ENCODE measurements around the gene MYO1E.
"Not testable (repeated sequence)": the region's sequence is repeated elsewhere in the genome, so short reads cannot be mapped to it uniquely, and the experiment has no call there.

MYO1E gene

DNA sequence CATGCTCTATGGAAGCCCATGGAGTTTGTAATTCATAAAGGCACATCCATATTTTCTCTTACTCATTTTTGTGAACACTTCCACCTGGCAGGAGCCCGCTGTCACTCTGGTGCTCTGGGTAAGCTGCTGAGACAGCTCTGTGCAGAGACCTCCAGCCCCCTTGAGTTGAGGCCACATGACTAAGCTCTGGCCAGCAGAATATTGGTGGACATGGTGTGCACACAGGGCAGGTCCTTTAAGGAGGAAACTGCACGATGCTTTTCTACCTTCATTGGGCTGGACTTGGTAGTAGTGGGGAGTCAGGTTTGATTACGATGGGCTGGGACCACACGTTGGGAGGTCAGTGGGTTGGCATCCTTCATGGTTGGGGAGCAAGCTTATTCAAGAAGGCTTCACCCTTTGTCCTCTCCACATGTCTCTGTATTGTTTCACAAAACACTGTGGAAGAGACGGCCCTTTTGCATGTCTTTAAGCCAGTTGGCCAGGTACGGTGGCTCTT is 238.7 kb downstream of the MYO1E start:
- no peak for DNase-seq (ENCODE audit: low read depth in 2 of 2)

DNA sequence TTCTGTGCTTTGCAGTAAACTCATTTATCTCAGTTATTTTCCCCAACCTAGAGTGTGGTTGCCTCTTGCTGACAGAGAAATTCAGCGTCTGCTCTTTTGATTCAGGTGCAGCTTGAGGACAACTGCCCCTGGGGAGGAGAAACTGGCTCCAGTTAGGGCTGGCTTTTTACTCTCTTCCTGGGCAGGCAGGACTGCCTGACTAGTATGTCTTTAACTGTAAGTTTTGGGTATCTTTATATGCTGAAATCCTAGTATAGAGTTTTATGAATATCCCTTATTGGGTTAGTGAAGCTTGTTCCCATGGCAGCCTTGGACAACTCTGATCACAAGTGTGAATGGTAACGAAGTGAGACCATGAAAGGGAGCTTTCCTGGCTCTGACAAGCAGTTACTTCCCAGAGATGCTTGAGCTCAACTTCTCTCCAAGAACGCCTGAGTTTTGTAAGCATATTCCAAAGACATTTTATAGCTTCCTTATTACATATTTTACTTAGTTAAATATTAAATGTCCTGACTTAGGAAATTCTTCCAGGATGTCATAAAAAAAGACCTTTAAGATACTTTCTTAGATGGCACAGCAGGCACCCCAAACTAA is 240.6 kb downstream of the MYO1E start:
- no peak for DNase-seq (ENCODE audit: low read depth in 2 of 2)

DNA sequence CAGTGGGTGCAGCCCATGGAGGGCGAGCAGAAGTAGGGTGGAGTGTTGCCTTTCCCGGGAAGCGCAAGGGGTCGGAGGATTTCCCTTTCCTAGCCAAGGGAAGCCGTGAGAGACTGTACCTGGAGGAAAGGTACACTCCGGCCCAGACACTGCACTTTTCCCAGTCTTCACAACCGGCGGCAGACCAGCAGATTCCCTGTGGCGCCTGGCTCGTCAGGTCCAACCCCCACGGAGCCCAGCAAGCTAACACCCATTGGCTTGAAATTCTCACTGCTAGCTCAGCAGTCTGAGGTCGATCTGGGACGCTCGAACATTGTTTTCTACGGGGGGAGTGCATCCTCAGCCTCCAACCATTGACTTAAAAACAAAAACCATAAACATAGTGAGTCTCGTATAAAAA is 241.2 kb downstream of the MYO1E start:
- DNase-seq (ENCODE audit: low read depth in 2 of 2) = no peak

DNA sequence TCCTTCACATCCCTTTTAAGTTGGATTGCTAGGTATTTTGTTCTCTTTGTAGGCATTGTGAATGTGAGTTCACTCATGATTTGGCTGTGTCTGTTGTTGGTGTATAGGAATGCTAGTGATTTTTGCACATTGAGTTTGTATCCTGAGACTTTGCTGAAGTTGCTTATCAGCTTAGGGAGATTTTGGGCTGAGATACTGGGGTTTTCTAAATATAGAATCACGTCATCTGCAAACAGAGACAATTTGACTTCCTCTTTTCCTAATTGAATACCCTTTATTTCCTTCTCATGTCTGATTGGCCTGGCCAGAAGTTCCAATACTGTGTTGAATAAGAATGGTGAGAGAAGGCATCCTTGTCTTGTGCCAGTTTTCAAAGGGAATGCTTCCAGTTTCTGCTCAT is 245.4 kb downstream of the MYO1E start:
- not testable (repeated sequence) for DNase-seq (ENCODE audit: low read depth in 2 of 2)

DNA sequence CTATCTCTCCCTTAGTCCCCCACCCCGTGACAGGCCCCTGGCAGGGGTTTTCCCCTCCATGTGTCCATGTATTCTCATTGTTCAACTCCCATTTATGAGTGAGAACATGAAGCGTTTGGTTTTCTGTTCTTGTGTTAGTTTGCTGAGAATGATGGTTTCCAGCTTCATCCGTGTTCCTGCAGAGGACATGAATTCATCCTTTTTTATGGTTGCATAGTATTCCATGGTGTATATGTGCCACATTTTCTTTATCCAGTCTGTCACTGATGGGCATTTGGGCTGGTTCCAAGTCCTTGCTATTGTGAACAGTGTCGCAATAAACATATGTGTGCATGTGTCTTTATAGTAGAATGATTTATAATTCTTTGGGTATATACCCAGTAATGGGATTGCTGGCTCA is 247.0 kb downstream of the MYO1E start:
- DNase-seq (ENCODE audit: low read depth in 2 of 2) = not testable (repeated sequence)

DNA sequence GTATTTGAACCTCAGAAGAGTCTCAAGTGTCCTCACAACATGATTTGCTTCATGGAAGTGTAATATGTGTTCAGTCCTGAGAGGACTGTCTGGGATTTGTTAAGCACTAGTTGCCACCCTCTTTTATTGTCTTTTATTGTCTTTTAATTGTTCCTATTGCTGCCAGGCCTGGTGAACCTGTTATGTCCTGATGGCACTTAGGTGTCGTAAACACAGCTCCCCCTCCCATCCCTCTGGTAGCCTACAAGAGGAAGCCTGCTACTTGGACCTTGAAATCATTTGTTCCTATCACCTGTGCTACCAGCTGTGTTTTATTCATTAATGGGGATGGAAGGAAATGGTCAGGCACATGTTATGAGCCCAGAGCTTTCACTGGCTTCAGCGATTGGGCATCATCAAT is 248.4 kb downstream of the MYO1E start:
- DNase-seq (ENCODE audit: low read depth in 2 of 2) = no peak

DNA sequence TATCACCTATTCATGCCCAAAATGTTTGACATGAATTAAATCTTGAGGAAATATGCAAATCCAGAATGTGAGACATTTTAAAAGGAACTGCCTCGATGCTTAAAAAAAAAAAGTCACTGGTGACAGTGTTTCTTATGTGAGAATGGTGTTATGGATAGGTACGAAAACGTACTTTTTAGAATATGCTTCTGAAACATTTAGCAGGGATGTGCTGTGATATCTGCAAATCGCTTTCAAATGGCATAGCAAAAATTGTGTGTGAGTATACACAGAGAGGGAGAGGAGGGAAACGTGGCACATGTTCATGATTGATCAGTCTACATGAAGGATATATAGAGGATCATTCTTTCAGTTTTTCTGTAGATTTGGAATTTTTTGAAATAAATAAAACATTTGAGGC is 251.7 kb downstream of the MYO1E start:
- DNase-seq (ENCODE audit: low read depth in 2 of 2) = no peak

DNA sequence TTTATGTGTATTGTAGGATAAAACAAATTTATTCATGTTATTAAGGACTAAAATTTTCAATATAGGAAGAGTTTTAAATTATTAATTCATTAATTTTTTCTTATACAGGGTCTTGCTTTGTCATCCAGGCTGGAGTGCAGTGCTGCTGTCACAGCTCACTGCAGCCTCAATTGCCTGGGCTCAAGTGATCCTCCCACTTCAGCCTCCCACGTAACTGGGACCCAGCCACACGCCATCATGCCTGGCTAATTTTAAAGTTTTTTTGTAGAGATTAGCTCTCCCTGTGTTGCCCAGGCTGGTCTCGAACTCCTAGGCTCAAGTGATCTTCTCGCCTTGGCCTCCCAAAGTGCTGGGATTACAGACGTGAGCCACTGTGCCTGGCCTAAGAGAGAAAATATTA is 253.0 kb downstream of the MYO1E start:
- DNase-seq (ENCODE audit: low read depth in 2 of 2) = no peak

DNA sequence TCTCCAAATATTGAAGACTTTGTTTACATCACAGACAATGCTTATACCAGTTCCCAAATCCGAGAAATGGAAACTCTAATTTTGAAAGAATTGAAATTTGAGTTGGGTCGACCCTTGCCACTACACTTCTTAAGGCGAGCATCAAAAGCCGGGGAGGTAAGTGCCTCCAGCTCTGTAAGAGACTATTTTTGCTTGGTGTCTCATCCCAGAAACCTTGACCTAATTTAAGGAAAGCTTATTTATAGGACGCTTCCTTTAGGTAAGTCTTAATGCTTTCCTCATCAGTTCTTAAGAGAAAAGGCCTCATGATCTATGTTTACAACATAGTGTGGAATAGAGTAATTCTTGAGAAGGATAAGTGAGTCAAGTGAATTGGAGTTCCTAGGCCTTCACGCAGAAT is 255.9 kb downstream of the MYO1E start:
- no peak for DNase-seq (ENCODE audit: low read depth in 2 of 2)

DNA sequence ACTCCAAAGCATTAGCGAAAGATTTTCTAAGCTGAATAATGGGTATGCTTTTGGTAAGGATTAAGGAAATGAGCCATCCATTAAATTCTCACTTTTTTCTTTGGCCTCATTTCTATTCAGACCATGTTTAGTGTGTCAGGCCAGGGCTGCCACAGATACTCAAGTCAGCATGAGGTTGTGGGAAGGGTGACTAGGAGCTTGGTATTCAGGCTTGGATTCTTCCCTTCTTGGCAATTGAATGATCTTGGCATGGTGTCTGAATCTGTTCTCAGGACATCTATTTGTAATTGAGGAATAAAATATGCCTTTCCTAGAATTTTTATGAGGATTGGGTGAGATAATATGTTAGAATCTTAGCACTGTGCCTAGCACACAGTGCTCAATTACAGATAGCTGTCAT is 256.5 kb downstream of the MYO1E start:
- no peak for DNase-seq (ENCODE audit: low read depth in 2 of 2)

DNA sequence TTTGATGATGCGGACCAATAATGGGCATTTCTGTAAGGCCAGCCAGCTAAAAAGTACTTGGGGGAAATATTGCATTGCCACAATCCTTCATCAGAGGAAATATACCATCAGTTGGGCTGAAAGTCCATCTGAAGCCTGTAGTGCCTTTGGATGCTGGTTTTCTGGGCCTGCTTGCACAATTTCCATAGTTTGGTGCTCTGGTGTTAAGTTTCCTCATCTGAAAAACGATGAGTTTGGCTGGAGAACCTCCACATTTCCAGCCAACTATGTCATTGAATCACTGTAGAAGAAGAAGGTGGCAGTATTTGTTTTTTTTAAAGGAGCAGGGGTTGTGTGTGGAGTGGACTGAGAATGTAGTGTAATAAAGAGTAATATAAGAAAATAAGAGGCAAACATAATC is 257.6 kb downstream of the MYO1E start:
- no peak for DNase-seq (ENCODE audit: low read depth in 2 of 2)

DNA sequence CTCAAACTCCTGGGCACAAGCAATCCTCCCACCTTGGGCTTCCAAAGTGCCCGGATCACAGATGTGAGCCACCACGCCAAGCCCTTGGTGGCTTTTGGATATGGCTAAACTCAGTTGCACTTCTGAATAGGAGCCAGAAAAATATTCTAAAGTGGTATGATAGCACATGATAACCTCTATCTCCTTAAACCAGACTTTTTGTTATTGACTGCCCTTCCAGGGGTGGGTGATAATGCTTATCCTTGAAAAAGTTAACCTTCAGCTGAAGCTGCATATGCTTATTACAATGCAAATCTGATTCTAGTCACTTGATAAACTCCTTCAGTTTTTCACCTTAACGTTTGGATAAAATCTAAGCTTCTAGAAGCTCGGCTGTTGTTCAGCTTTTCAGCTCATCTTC is 261.4 kb downstream of the MYO1E start:
- DNase-seq (ENCODE audit: low read depth in 2 of 2) = no peak

DNA sequence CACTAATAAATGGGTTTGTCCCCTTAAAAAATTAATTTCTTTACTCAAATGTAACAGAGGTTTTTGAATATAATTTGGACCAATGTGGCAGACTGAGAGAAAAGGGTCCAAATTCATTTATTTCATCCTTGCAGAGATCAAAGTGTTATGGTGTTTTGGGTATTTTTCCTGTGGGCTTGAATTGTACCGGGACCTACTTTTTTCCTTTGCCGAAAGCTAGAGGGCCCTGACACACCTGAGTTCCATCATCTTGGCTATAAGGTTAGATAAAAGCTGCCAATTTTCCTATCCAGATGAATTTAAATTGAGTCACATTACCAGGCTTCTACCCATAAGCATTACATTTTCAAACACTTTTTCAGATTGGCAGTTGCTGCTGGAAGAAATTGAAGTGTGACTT is 266.8 kb downstream of the MYO1E start:
- DNase-seq (ENCODE audit: low read depth in 2 of 2) = no peak

DNA sequence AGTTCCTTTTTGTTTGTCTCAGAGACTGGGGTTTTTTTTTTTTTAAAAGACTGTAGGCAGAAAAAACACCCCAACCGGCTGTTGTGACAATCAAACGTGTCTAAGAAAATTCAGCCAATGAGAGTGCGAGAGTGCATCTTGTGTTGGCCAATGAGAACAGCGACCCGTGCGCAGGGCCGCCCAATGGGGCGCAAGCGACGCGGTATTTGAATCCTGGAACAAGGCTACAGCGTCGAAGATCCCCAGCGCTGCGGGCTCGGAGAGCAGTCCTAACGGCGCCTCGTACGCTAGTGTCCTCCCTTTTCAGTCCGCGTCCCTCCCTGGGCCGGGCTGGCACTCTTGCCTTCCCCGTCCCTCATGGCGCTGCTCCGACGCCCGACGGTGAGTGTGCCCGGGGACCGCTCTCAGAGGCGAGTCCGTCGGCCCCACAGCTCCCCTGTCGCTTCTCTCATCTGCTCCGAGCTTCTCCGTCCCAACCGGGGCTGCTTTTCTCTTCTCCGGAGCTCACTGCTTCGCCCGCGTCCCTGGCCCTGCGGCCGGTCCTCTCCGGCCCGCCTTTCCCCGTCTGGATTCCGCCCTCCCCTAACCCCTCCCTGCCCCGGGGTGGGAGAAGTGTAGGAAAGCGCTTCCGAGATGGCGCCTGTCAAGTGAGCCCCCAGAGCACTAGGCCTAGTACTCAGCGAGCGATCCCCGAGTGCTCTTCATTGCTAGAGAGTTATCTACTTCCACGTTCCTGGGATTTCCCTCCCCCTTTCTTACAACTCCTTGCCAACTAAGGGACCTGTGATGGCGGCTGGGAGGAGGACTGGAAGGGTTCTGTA is 267.5 kb downstream of the MYO1E start, which contains the start of gene CCNB2:
CCNB2 (plus strand) TSS at position 235 of the 821 bp plus-strand sequence; CDS start at position 358, 123 bp downstream.
- peak; percentile 50 to 61 for DNase-seq (ENCODE audit: low read depth in 2 of 2)

DNA sequence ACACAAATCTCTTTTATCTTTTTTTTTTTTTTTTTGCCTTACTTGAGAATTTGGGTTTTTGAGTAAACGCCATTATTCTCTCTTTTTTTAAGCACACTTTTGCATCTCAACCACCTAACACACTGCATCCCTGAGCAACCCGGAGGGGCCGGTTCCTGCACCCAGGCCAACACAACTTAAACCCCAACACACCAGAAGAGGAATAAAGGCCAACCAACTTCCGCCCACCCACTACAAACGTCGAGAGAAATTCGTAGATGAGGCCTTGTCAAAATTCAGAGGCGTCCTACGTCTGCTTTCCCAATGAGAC is 268.1 kb downstream of the MYO1E start:
- no peak for DNase-seq (ENCODE audit: low read depth in 2 of 2)

DNA sequence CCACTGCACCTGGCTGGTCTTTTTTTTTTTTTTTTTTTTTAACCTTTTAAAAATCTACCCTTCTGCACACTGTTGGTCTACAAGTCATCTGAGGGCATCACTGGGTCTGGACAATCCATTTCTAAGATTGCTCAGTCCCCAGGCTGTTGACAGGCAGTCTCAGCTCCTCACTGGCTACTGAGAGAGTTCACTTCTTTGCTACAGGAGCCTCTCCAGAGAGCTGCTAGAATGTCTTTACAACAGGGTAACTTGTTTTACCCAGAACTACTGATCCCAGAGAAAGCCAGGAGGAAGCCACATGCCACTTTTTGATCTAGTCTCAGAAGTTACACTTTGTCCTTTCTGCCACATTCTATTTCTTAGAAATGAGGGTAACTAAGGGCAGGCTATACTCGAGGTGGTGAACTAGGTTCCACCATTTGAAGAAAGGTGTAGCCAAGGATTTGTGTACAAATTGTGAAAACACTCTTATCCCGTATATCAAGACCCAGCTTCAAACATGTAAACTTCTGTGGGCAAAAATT is 273.4 kb downstream of the MYO1E start:
- DNase-seq (ENCODE audit: low read depth in 2 of 2) = no peak

DNA sequence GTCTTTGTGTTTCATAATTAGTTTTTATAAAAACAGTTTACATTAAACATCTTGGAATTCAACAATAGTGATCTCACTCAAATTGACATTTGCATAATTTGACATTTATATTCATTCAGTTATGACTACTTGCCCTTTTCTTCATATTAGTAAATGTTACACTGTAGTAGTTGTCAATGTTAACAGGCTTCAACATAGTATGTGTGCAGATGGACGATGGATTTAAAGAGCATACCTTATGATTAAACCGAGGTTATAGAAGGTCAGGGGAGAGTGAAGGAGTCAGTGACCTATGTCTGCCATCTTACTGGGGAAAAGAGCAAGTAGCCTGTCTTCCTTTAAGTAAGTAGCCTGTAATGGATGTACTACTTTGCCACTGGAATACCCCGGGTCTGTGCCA is 276.2 kb downstream of the MYO1E start:
- no peak for DNase-seq (ENCODE audit: low read depth in 2 of 2)

DNA sequence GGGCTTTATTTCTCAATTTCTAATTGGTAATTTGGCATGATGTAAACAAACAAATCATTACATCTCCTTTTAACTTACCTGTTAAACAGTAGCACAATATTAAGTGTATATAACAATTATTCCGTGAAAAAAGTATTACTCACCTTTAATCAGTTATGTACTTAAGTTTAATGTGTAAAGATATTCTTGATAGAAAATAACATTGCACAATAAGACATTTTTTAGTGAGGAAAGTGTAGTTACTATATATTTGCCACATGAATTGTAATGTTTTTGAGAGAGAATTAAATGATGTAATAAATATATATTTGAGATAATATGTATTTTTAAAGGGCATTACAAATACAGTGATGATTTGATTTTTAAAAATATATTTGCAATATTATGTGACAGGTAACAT is 278.6 kb downstream of the MYO1E start:
- DNase-seq (ENCODE audit: low read depth in 2 of 2) = no peak

DNA sequence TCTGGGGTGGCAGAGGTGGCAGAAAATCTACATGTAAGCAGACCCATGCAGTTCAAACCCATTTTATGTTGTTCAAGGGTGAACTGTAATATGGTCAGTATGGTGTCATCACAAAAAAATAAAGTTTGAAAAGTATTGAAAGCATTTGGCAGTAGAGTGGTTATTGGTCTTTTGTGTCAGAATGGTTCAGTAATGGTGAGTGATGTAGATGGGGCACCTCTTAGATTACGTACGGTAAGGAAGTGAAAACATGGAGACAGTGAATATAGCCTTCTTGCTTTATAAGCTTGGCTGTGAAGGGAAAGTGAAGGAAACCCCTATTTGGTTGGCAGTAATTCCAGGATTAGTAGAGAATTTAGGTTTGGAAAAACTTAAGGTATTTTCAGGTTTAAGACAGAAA is 284.9 kb downstream of the MYO1E start:
- no peak for DNase-seq (ENCODE audit: low read depth in 2 of 2)
